ENCODE measurements around the gene TRIM67. TPM values are rescaled to one million over a fixed set of nuclear protein-coding genes. Genes with fewer than 3 reads are reported as not detected.

The TRIM67 gene
- total and polyA plus RNA-seq, 5 donors = 0.06 to 0.34 (median 0.09) TPM

- WGBS = 95% methylated on average over 9 of the region's 9 CpGs
- no peak for DNase-seq
- intact Hi-C loops (cut with DNase I) = no loop called here
- no peak overlapping the region for H3K4me3 ChIP-seq (ENCODE audit: low read length)
- no peaks in the 10 kb centered on the region for H3K27me3 ChIP-seq (ENCODE audit: control insufficient read depth, insufficient read depth)
- no peaks in the 10 kb centered on the region for H3K4me1 ChIP-seq (ENCODE audit: control insufficient read depth, insufficient read depth, low read length)
- no peak for ATAC-seq
- H3K9me3 ChIP-seq (ENCODE audit: control insufficient read depth, low read length) = no peaks in the 10 kb centered on the region
- no peak overlapping the region for H3K27ac ChIP-seq (ENCODE audit: low read length)
Measured at GRCh38 chr1:231236938-231237337, 75.1 kb downstream of the TRIM67 start.

- H3K27me3 ChIP-seq (ENCODE audit: control insufficient read depth, insufficient read depth) = no peaks in the 10 kb centered on the region
- H3K4me1 ChIP-seq (ENCODE audit: control insufficient read depth, insufficient read depth, low read length) = no peaks in the 10 kb centered on the region
- intact Hi-C loops (cut with DNase I) = no loop called here
- no peak overlapping the region for H3K4me3 ChIP-seq (ENCODE audit: low read length)
- no peak overlapping the region for H3K27ac ChIP-seq (ENCODE audit: low read length)
- no peaks in the 10 kb centered on the region for H3K9me3 ChIP-seq (ENCODE audit: control insufficient read depth, low read length)
- ATAC-seq = no peak
- WGBS = 100% methylated on average over 1 of the region's 1 CpG
- DNase-seq = no peak
Measured at GRCh38 chr1:231238298-231238697, 76.4 kb downstream of the TRIM67 start.

- H3K4me3 ChIP-seq (ENCODE audit: low read length) = peak overlapping the region; percentile 99
- no peak for DNase-seq
- peak; percentile 17 to 22 for ATAC-seq
- WGBS = 1% methylated on average over 13 of the region's 13 CpGs
- H3K9me3 ChIP-seq (ENCODE audit: control insufficient read depth, low read length) = no peaks in the 10 kb centered on the region
- H3K27me3 ChIP-seq (ENCODE audit: control insufficient read depth, insufficient read depth) = no peaks in the 10 kb centered on the region
- no peaks in the 10 kb centered on the region for H3K4me1 ChIP-seq (ENCODE audit: control insufficient read depth, insufficient read depth, low read length)
- intact Hi-C loops (cut with DNase I) = loop anchor here in 1 of 4 donors (10.0 kb wide), 1 partner anchor 94 kb away; the partner anchor contains the start of genes EXOC8 and SPRTN
- peak overlapping the region; percentile 91 for H3K27ac ChIP-seq (ENCODE audit: low read length)
Measured at GRCh38 chr1:231240531-231240882, 78.6 kb downstream of the TRIM67 start.

GRCh38 chr1:231240883-231241735 lies 79.3 kb downstream of the TRIM67 start, which contains the start of gene GNPAT:
Gene GNPAT, plus strand, starts transcription at chr1:231241212. Its CDS starts 167 bp downstream, at chr1:231241379.
- intact Hi-C loops (cut with DNase I) = loop anchor here in 1 of 4 donors (10.0 kb wide), 1 partner anchor 94 kb away; the partner anchor contains the start of genes EXOC8 and SPRTN
- H3K4me3 ChIP-seq (ENCODE audit: low read length) = peak within 1 kb of the TSS; percentile 99
- no peaks in the 10 kb centered on the region for H3K4me1 ChIP-seq (ENCODE audit: control insufficient read depth, insufficient read depth, low read length)
- WGBS = under 1% methylated on average over 51 of the region's 51 CpGs
- peak within 1 kb of the TSS; percentile 91 for H3K27ac ChIP-seq (ENCODE audit: low read length)
- no peaks in the 10 kb centered on the region for H3K27me3 ChIP-seq (ENCODE audit: control insufficient read depth, insufficient read depth)
- peak; percentile 92 to 97 (median 96) for DNase-seq
- no peaks in the 10 kb centered on the region for H3K9me3 ChIP-seq (ENCODE audit: control insufficient read depth, low read length)
- peak; percentile 99 for ATAC-seq

GRCh38 chr1:231241750-231242149 lies 79.9 kb downstream of the TRIM67 start:
- Histone ChIP-seq H3K4me1 (ENCODE audit: control insufficient read depth, insufficient read depth, low read length) (no peaks in the 10 kb centered on the region), H3K9me3 (ENCODE audit: control insufficient read depth, low read length) (no peaks in the 10 kb centered on the region), H3K27me3 (ENCODE audit: control insufficient read depth, insufficient read depth) (no peaks in the 10 kb centered on the region), H3K4me3 (ENCODE audit: low read length) (peak overlapping the region; percentile 99), H3K27ac (ENCODE audit: low read length) (peak overlapping the region; percentile 80)
- intact Hi-C loops (cut with DNase I) = loop anchor here in 1 of 4 donors (10.0 kb wide), 1 partner anchor 93 kb away; the partner anchor contains the start of genes EXOC8 and SPRTN
- under 1% methylated on average over 10 of the region's 10 CpGs for WGBS
- DNase-seq (peak in 1 of 3 donors; percentile 57), ATAC-seq (peak; percentile 41 to 51)

- intact Hi-C loops (cut with DNase I) = loop anchor here in 1 of 4 donors (10.0 kb wide), 1 partner anchor 92 kb away; the partner anchor contains the start of genes EXOC8 and SPRTN
Measured at GRCh38 chr1:231242516-231243198, 80.8 kb downstream of the TRIM67 start.

GRCh38 chr1:231248778-231249177 lies 86.9 kb downstream of the TRIM67 start:
- intact Hi-C loops (cut with DNase I) = loop anchor here in 1 of 4 donors (10.0 kb wide), 1 partner anchor 86 kb away; the partner anchor contains the start of genes EXOC8 and SPRTN
- no peak overlapping the region for H3K4me3 ChIP-seq (ENCODE audit: low read length)
- H3K27me3 ChIP-seq (ENCODE audit: control insufficient read depth, insufficient read depth) = no peaks in the 10 kb centered on the region
- ATAC-seq (no peak), DNase-seq (no peak)
- H3K4me1 ChIP-seq (ENCODE audit: control insufficient read depth, insufficient read depth, low read length) = no peaks in the 10 kb centered on the region
- 100% methylated on average over 1 of the region's 1 CpG for WGBS
- no peaks in the 10 kb centered on the region for H3K9me3 ChIP-seq (ENCODE audit: control insufficient read depth, low read length)
- no peak overlapping the region for H3K27ac ChIP-seq (ENCODE audit: low read length)

More at GRCh38 chr1:231242516-231243198, 80.8 kb downstream of the TRIM67 start:
- ATAC-seq (no peak), DNase-seq (no peak)
- Histone ChIP-seq H3K4me1 (ENCODE audit: control insufficient read depth, insufficient read depth, low read length) (no peaks in the 10 kb centered on the region), H3K9me3 (ENCODE audit: control insufficient read depth, low read length) (no peaks in the 10 kb centered on the region), H3K27me3 (ENCODE audit: control insufficient read depth, insufficient read depth) (no peaks in the 10 kb centered on the region), H3K27ac (ENCODE audit: low read length) (no peak overlapping the region), H3K4me3 (ENCODE audit: low read length) (peak overlapping the region; percentile 99)
- WGBS = 51% methylated on average over 5 of the region's 5 CpGs

GRCh38 chr1:231252336-231252735 lies 90.5 kb downstream of the TRIM67 start:
- DNase-seq = no peak
- H3K4me1 ChIP-seq (ENCODE audit: control insufficient read depth, insufficient read depth, low read length) = no peaks in the 10 kb centered on the region
- no peak for ATAC-seq
- H3K27ac ChIP-seq (ENCODE audit: low read length) = no peak overlapping the region
- H3K9me3 ChIP-seq (ENCODE audit: control insufficient read depth, low read length) = no peaks in the 10 kb centered on the region
- intact Hi-C loops (cut with DNase I) = no loop called here
- H3K27me3 ChIP-seq (ENCODE audit: control insufficient read depth, insufficient read depth) = no peaks in the 10 kb centered on the region
- H3K4me3 ChIP-seq (ENCODE audit: low read length) = no peak overlapping the region
- 92% methylated on average over 3 of the region's 3 CpGs for WGBS

- H3K4me3 ChIP-seq (ENCODE audit: low read length) = no peak overlapping the region
- DNase-seq = no peak
- no peaks in the 10 kb centered on the region for H3K4me1 ChIP-seq (ENCODE audit: control insufficient read depth, insufficient read depth, low read length)
- WGBS = 85% methylated on average over 4 of the region's 4 CpGs
- intact Hi-C loops (cut with DNase I) = no loop called here
- no peaks in the 10 kb centered on the region for H3K9me3 ChIP-seq (ENCODE audit: control insufficient read depth, low read length)
- no peak overlapping the region for H3K27ac ChIP-seq (ENCODE audit: low read length)
- ATAC-seq = no peak
- H3K27me3 ChIP-seq (ENCODE audit: control insufficient read depth, insufficient read depth) = no peaks in the 10 kb centered on the region
Measured at GRCh38 chr1:231260351-231260750, 98.5 kb downstream of the TRIM67 start.

GRCh38 chr1:231264642-231265041 lies 102.8 kb downstream of the TRIM67 start:
- Histone ChIP-seq H3K27me3 (ENCODE audit: control insufficient read depth, insufficient read depth) (no peaks in the 10 kb centered on the region), H3K27ac (ENCODE audit: low read length) (no peak overlapping the region), H3K4me1 (ENCODE audit: control insufficient read depth, insufficient read depth, low read length) (no peaks in the 10 kb centered on the region), H3K9me3 (ENCODE audit: control insufficient read depth, low read length) (no peaks in the 10 kb centered on the region), H3K4me3 (ENCODE audit: low read length) (no peak overlapping the region)
- ATAC-seq (no peak), DNase-seq (no peak)
- WGBS = 96% methylated on average over 1 of the region's 1 CpG
- intact Hi-C loops (cut with DNase I) = no loop called here

GRCh38 chr1:231265379-231265778 lies 103.5 kb downstream of the TRIM67 start:
- H3K4me3 ChIP-seq (ENCODE audit: low read length) = no peak overlapping the region
- no peaks in the 10 kb centered on the region for H3K4me1 ChIP-seq (ENCODE audit: control insufficient read depth, insufficient read depth, low read length)
- ATAC-seq (no peak), DNase-seq (no peak)
- H3K27ac ChIP-seq (ENCODE audit: low read length) = no peak overlapping the region
- H3K9me3 ChIP-seq (ENCODE audit: control insufficient read depth, low read length) = no peaks in the 10 kb centered on the region
- H3K27me3 ChIP-seq (ENCODE audit: control insufficient read depth, insufficient read depth) = no peaks in the 10 kb centered on the region
- WGBS = 95% methylated on average over 3 of the region's 3 CpGs
- intact Hi-C loops (cut with DNase I) = no loop called here

Measured in right cardiac atrium (tissue), 5 donors.